MM.1S (cell line): ENCODE results near the gene TRAPPC10.

ENCODE experiments used
- EZH2 ChIP-seq: fragments of 300-600 bp; sonication (generic); optimal IDR thresholded peaks from 2 replicates; pipeline ENCODE3; 2017; ENCODE audit warnings: low read depth, mild to moderate bottlenecking, antibody characterized with exemption, low read length, mixed read lengths
- EZH2phosphoT487 ChIP-seq: fragments of 300-600 bp; sonication (generic); IDR thresholded peaks from 2 replicates; pipeline ENCODE4 v1.6.1; 2018; ENCODE audit warnings: antibody characterized with exemption, low read length
- TF ChIP-seq, protein P1 (sequence below): fragments of 300-600 bp; sonication (generic); IDR thresholded peaks from 2 replicates; pipeline ENCODE4 v1.5.1; 2016; ENCODE audit warnings: antibody characterized with exemption, low read length, mixed read lengths

DNA sequence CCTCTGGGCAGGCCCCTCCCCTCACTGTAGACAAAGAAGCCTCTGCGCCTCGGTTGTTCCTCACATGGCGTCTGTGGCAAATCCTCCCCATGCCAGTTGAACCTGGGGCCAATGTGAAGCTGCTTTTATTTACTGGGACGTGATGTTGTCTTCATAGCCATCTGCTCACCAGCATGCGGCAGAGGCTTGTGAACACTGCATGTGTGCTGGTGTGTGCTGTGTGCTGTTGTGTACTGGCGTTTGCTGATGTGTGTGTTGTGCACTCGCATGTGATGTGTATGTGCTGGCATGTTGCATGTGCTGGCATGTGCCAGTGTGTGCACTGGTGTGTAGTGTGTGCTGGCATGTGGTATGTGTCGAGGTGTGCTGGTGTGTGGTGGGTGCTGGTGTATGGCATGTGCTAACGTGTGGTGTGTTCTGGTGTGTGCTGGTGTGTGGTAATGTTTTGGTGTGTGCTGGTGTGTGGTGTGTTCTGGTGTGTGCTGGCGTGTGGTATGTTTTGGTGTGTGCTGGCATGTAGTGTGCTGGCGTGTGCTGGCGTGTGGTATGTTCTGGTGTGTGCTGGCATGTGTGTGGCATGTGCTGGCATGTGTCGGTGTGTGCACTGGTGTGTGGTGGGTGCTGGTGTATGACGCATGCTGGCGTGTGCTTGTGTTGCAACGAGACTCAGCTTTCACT, 37.2 kb upstream of the TRAPPC10 start:
- TF ChIP-seq EZH2 (no peak), EZH2phosphoT487 (no peak)
- TF ChIP-seq, protein P1, sequence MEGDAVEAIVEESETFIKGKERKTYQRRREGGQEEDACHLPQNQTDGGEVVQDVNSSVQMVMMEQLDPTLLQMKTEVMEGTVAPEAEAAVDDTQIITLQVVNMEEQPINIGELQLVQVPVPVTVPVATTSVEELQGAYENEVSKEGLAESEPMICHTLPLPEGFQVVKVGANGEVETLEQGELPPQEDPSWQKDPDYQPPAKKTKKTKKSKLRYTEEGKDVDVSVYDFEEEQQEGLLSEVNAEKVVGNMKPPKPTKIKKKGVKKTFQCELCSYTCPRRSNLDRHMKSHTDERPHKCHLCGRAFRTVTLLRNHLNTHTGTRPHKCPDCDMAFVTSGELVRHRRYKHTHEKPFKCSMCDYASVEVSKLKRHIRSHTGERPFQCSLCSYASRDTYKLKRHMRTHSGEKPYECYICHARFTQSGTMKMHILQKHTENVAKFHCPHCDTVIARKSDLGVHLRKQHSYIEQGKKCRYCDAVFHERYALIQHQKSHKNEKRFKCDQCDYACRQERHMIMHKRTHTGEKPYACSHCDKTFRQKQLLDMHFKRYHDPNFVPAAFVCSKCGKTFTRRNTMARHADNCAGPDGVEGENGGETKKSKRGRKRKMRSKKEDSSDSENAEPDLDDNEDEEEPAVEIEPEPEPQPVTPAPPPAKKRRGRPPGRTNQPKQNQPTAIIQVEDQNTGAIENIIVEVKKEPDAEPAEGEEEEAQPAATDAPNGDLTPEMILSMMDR, result no peak
